ENCODE measurements around the gene STRADA. TPM values are rescaled to one million over a fixed set of nuclear protein-coding genes. Genes with fewer than 3 reads are reported as not detected.

STRADA gene
- total RNA-seq, 4 donors from 2014 or later = 16.5 to 32.3 (median 22.4) TPM

- DNase-seq (ENCODE audit: low spot score) (no peak), ATAC-seq (ENCODE audit: low FRiP score) (no peak)
- TF ChIP-seq, protein P1, sequence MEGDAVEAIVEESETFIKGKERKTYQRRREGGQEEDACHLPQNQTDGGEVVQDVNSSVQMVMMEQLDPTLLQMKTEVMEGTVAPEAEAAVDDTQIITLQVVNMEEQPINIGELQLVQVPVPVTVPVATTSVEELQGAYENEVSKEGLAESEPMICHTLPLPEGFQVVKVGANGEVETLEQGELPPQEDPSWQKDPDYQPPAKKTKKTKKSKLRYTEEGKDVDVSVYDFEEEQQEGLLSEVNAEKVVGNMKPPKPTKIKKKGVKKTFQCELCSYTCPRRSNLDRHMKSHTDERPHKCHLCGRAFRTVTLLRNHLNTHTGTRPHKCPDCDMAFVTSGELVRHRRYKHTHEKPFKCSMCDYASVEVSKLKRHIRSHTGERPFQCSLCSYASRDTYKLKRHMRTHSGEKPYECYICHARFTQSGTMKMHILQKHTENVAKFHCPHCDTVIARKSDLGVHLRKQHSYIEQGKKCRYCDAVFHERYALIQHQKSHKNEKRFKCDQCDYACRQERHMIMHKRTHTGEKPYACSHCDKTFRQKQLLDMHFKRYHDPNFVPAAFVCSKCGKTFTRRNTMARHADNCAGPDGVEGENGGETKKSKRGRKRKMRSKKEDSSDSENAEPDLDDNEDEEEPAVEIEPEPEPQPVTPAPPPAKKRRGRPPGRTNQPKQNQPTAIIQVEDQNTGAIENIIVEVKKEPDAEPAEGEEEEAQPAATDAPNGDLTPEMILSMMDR (IDR thresholded peaks at IDR 0.05) = no peak
Observed at GRCh38 chr17:63707151-63707550, 34.4 kb downstream of the STRADA start.

DNA sequence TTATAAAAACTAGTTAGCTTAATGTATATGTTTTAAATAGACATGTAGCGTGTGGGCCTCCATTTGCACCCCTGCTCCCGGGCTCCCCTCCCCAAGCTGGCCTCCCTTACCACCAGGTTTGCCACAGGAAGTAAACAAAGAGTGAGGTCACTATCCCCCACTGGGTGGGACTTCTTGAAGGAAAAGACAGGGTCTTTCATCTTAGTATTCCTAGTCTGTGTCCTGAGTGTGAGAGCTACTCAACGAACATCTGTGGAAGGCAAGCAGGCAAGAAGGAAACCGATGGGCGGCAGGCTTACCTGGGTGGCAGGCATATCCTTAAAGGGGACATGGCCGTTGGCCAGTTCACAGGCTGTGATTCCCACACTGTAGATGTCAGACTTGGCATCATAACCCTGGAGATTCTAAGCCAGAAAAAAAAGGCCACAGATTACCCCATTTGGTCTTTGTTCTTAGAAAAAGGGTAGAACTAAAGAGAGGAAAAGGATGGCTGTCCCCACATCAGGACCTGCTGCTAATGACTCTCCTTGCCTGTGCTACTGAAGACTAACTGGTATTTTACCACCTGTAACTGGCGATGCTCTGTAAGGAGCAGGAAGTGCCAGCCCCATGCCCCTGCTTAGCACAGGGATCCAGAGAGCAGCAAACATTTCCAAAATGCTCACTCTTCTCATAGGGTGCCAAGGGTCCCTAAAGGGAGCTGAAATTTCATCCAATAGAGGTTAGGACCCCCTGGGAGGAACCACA is 35.1 kb downstream of the STRADA start:
- TF ChIP-seq, protein P1 (IDR thresholded peaks at IDR 0.05) = no peak
- DNase-seq (ENCODE audit: low spot score) = no peak
- ATAC-seq (ENCODE audit: low FRiP score) = no peak

- no peak for DNase-seq (ENCODE audit: low spot score)
- TF ChIP-seq, protein P1 (IDR thresholded peaks at IDR 0.05) = no peak
- no peak for ATAC-seq (ENCODE audit: low FRiP score)
Observed at GRCh38 chr17:63705657-63706056, 35.9 kb downstream of the STRADA start.

DNA sequence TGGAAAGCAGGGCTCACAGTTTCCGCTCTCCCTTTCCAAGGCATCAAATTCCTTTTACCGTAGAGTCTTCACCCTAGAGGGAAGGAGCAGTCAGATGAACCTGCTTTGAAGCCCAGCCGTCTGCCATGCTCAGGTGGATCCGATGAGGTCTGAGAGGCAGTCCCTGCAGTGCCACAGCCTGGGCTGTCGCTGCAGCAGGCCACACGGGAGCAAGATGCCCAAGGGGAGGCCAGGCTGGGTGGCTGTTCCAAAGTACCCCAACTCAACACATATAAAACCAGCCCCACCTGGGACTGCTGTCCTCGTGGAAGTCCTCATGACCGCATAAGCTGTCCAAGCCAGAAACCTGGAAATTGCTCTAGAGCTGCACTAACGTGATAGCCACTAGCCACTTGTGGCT is 36.8 kb downstream of the STRADA start:
- ATAC-seq (ENCODE audit: low FRiP score) (no peak), DNase-seq (ENCODE audit: low spot score) (no peak)
- TF ChIP-seq, protein P1 (IDR thresholded peaks at IDR 0.05) = no peak

DNA sequence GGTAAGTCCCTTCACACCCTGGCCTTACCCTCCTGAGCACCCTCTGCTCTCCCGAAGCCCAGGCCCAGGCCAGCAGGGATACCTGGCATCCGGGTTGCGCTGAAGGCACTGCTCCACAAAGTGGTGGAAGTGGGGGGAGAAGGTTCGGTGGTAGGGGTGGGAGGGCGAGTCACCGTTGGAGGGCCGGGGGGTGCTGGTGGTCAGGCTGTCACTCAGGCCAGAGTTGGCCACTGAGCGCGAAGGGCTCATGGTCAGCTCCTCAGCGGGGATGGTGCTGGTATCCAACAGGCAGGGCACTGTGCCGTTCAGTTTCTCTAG is 37.4 kb downstream of the STRADA start:
- DNase-seq (ENCODE audit: low spot score) = no peak
- TF ChIP-seq, protein P1 (IDR thresholded peaks at IDR 0.05) = no peak
- no peak for ATAC-seq (ENCODE audit: low FRiP score)

- no peak for DNase-seq (ENCODE audit: low spot score)
- TF ChIP-seq, protein P1 (IDR thresholded peaks at IDR 0.05) = no peak
- no peak for ATAC-seq (ENCODE audit: low FRiP score)
Observed at GRCh38 chr17:63703556-63704258, 37.9 kb downstream of the STRADA start.

- DNase-seq (ENCODE audit: low spot score) (no peak), ATAC-seq (ENCODE audit: low FRiP score) (no peak)
- TF ChIP-seq, protein P1 (IDR thresholded peaks at IDR 0.05) = no peak
Observed at GRCh38 chr17:63703029-63703428, 38.6 kb downstream of the STRADA start.
